ENCODE results near the gene TSPAN14. TPM values are rescaled to one million over a fixed set of nuclear protein-coding genes. Genes with fewer than 3 reads are reported as not detected.
"Not testable (repeated sequence)": the region's sequence is repeated elsewhere in the genome, so short reads cannot be mapped to it uniquely, and the experiment has no call there.

TSPAN14 gene
- total and polyA plus RNA-seq, 2 experiments from 2014 or later: 65.9 to 104 TPM

- Histone ChIP-seq H3K36me3 (replicated peaks; ENCODE audit: insufficient read depth, low read depth) (no peaks in the 10 kb centered on the region), H2AFZ (no peak overlapping the region), H3K4me1 (ENCODE audit: insufficient read depth) (peaks cover 8% of the 10 kb centered on the region), H3K79me2 (no peaks in the 10 kb centered on the region), H3K27me3 (no peaks in the 10 kb centered on the region), H3K4me2 (no peak overlapping the region), H3K27ac (no peak overlapping the region), H4K20me1 (ENCODE audit: insufficient read depth, poor library complexity, severe bottlenecking) (no peaks in the 10 kb centered on the region), H3K4me3 (no peak overlapping the region), H3K9me3 (ENCODE audit: low read depth) (no peaks in the 10 kb centered on the region), H3K9me2 (replicated peaks; ENCODE audit: insufficient read depth) (no peaks in the 10 kb centered on the region)
- WGBS (ENCODE audit: low lambda C conversion rate, missing lambda C conversion rate): 80% methylated on average over 4 of the region's 4 CpGs
- no peak for TF ChIP-seq EZH2 (IDR thresholded peaks at IDR 0.05; ENCODE audit: borderline replicate concordance)
- TF ChIP-seq EZH2phosphoT487 (IDR thresholded peaks at IDR 0.05; ENCODE audit: low read depth, severe bottlenecking, unreplicated experiment): no peak
- TF ChIP-seq CTCF (IDR thresholded peaks at IDR 0.05; ENCODE audit: poor library complexity): no peak
- DNase-seq (ENCODE audit: low spot score): no peak
Measured at GRCh38 chr10:80542053-80542452, 87.9 kb downstream of the TSPAN14 start.

- no peak overlapping the region for H3K4me3 ChIP-seq
- H3K27me3 ChIP-seq: no peaks in the 10 kb centered on the region
- H2AFZ ChIP-seq: no peak overlapping the region
- DNase-seq (ENCODE audit: low spot score): no peak
- TF ChIP-seq EZH2 (IDR thresholded peaks at IDR 0.05; ENCODE audit: borderline replicate concordance) (no peak), CTCF (IDR thresholded peaks at IDR 0.05; ENCODE audit: poor library complexity) (no peak), EZH2phosphoT487 (IDR thresholded peaks at IDR 0.05; ENCODE audit: low read depth, severe bottlenecking, unreplicated experiment) (no peak)
- no peaks in the 10 kb centered on the region for H3K79me2 ChIP-seq
- H3K9me3 ChIP-seq (ENCODE audit: low read depth): no peaks in the 10 kb centered on the region
- peaks cover under 1% of the 10 kb centered on the region for H3K4me1 ChIP-seq (ENCODE audit: insufficient read depth)
- H4K20me1 ChIP-seq (ENCODE audit: insufficient read depth, poor library complexity, severe bottlenecking): no peaks in the 10 kb centered on the region
- no peak overlapping the region for H3K4me2 ChIP-seq
- no peaks in the 10 kb centered on the region for H3K36me3 ChIP-seq (replicated peaks; ENCODE audit: insufficient read depth, low read depth)
- WGBS (ENCODE audit: low lambda C conversion rate, missing lambda C conversion rate): 89% methylated on average over 19 of the region's 19 CpGs
- H3K9me2 ChIP-seq (replicated peaks; ENCODE audit: insufficient read depth): no peaks in the 10 kb centered on the region
- no peak overlapping the region for H3K27ac ChIP-seq
Measured at GRCh38 chr10:80542652-80543318, 88.7 kb downstream of the TSPAN14 start.

GRCh38 chr10:80543319-80543672 is 89.2 kb downstream of the TSPAN14 start:
- not testable (repeated sequence) for H3K36me3 ChIP-seq (replicated peaks; ENCODE audit: insufficient read depth, low read depth); H3K9me2 ChIP-seq (replicated peaks; ENCODE audit: insufficient read depth); H4K20me1 ChIP-seq (ENCODE audit: insufficient read depth, poor library complexity, severe bottlenecking); H3K27ac ChIP-seq; H3K4me2 ChIP-seq; DNase-seq (ENCODE audit: low spot score); H3K27me3 ChIP-seq; H3K4me3 ChIP-seq; H3K4me1 ChIP-seq (ENCODE audit: insufficient read depth); H3K9me3 ChIP-seq (ENCODE audit: low read depth); H3K79me2 ChIP-seq; H2AFZ ChIP-seq
- 100% methylated on average over 19 of the region's 25 CpGs for WGBS (ENCODE audit: low lambda C conversion rate, missing lambda C conversion rate)

- TF ChIP-seq CTCF (IDR thresholded peaks at IDR 0.05; ENCODE audit: poor library complexity): no peak
- no peak for TF ChIP-seq EZH2phosphoT487 (IDR thresholded peaks at IDR 0.05; ENCODE audit: low read depth, severe bottlenecking, unreplicated experiment)
- TF ChIP-seq EZH2 (IDR thresholded peaks at IDR 0.05; ENCODE audit: borderline replicate concordance): no peak
- Histone ChIP-seq H2AFZ (no peak overlapping the region), H3K9me2 (replicated peaks; ENCODE audit: insufficient read depth) (no peaks in the 10 kb centered on the region), H3K9me3 (ENCODE audit: low read depth) (no peaks in the 10 kb centered on the region), H3K27ac (no peak overlapping the region), H3K4me2 (no peak overlapping the region), H3K4me3 (no peak overlapping the region), H3K79me2 (no peaks in the 10 kb centered on the region), H4K20me1 (ENCODE audit: insufficient read depth, poor library complexity, severe bottlenecking) (no peaks in the 10 kb centered on the region), H3K36me3 (replicated peaks; ENCODE audit: insufficient read depth, low read depth) (no peaks in the 10 kb centered on the region), H3K27me3 (no peaks in the 10 kb centered on the region), H3K4me1 (ENCODE audit: insufficient read depth) (no peaks in the 10 kb centered on the region)
- 97% methylated on average over 12 of the region's 12 CpGs for WGBS (ENCODE audit: low lambda C conversion rate, missing lambda C conversion rate)
- DNase-seq (ENCODE audit: low spot score): no peak
Measured at GRCh38 chr10:80544316-80544953, 90.3 kb downstream of the TSPAN14 start.

Measured in hepatocyte (in vitro differentiated cells).